Mucosa of rectum (tissue), 2 donors: ENCODE results near the gene POU2AF1.

Source experiments
- H3K27ac ChIP-seq, 2 donors: one replicate each; pipeline ENCODE4 v1.7.0; 2013; ENCODE audit warnings: inconsistent platforms in 2 of 2, low read depth in 2 of 2, low read length in 2 of 2
- H3K27me3 ChIP-seq, 2 donors: one replicate each; pipeline ENCODE4 v1.7.0; 2013; ENCODE audit warnings: low read length in 2 of 2; ENCODE audit not compliant: control insufficient read depth in 2 of 2, insufficient read depth in 2 of 2
- H3K36me3 ChIP-seq, 2 donors: one replicate each; pipeline ENCODE4 v1.7.0; 2013; ENCODE audit warnings: low read length in 2 of 2; ENCODE audit not compliant: control insufficient read depth in 2 of 2, insufficient read depth in 2 of 2
- H3K4me1 ChIP-seq, 2 donors: one replicate each; pipeline ENCODE4 v1.7.0; 2013; ENCODE audit warnings: low read length in 2 of 2, mild to moderate bottlenecking in 1 of 2; ENCODE audit not compliant: control insufficient read depth in 2 of 2, insufficient read depth in 2 of 2
- H3K4me3 ChIP-seq, 2 donors: one replicate each; pipeline ENCODE4 v1.7.0; 2013; ENCODE audit warnings: low read length in 2 of 2
- H3K9ac ChIP-seq, 2 donors: one replicate each; pipeline ENCODE4 v1.7.0; 2013; ENCODE audit warnings: low read length in 2 of 2, low read depth in 1 of 2, mild to moderate bottlenecking in 1 of 2
- H3K9me3 ChIP-seq, 2 donors: one replicate each; pipeline ENCODE4 v1.7.0; 2013; ENCODE audit warnings: low read length in 2 of 2; ENCODE audit not compliant: control insufficient read depth in 2 of 2
- donor health status: healthy.
- donor health status: Normal muscosa, but diverticular disease.

The POU2AF1 gene

DNA sequence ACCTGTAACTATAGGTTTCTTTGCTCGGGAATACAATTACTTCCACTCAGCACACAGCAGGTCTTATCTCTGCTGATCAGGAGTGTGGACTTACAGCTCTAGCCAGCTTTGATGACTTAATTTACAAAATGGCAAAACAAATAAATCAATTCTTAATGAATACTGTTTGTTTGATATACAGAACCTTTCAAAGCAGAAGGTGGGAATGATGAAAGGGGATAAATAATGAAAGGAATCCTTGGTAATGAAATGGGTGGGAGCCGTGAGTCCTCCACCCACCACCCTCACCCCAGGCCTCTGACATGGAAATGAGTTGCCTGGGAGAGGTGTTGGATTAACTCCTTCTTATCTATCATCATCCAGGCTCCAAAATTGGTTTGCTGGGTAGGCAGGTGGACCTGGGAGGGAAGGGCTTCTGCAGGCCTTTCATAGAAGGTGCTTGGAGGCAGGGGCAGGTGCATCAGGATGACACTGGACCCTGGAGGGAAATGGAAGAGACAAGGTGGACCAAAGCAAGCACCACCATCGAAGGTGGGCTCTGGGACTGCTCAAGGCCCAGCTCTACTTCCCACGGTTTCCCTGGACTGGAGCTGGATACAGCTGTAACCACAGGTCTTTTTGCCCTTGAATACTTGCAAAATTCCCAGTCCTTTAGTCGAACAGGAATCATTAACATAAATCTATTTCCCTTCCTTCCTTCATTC is 23.0 kb downstream of the POU2AF1 start:
- Histone ChIP-seq H3K4me1 (peaks cover 21 to 32% of the 10 kb centered on the region in 2 donors), H3K27me3 (no peaks in the 10 kb centered on the region), H3K36me3 (peaks cover 0 to 3% of the 10 kb centered on the region in 2 donors), H3K4me3 (no peak overlapping the region), H3K9ac (peak overlapping the region in 1 of 2 donors; percentile 10), H3K9me3 (no peaks in the 10 kb centered on the region), H3K27ac (no peak overlapping the region)

DNA sequence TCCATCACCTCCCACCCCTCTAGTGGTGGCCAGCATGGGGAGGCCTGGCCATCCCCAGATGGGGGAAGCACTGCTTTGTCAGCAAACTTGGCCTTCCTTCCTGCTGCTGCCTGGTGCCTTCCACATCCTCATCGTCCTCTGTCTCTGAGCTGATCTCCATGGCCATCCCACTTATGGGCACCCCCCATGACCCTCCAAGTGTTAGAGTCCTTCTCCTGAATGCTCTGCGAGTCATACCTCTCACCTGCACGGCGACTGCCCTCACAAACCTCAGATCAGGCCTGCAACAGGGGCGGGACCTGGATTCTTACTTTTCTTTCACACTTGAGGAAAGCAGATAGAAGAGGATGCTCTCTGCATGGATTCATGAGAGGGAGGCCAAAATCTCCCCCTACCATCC is 24.0 kb downstream of the POU2AF1 start:
- Histone ChIP-seq H3K36me3 (peaks cover 0 to 3% of the 10 kb centered on the region in 2 donors), H3K9me3 (no peaks in the 10 kb centered on the region), H3K27me3 (no peaks in the 10 kb centered on the region), H3K27ac (no peak overlapping the region), H3K9ac (no peak overlapping the region), H3K4me1 (peaks cover 14 to 22% of the 10 kb centered on the region in 2 donors), H3K4me3 (no peak overlapping the region)

DNA sequence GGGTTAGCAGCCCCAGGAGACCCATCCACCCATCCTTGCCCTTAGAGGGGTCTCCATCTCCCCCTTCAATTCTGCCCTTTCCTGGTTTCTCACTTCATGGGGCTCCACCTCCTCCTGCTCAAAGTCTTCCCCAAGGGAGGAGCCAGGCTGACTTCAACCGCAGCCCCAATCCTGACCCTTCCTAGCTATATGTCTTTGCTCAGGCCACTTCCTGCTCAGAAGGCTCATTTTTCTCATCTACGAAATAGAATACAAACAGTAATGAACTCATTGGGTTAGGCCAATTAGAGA is 24.5 kb downstream of the POU2AF1 start:
- Histone ChIP-seq H3K27me3 (no peaks in the 10 kb centered on the region), H3K27ac (no peak overlapping the region), H3K9me3 (no peaks in the 10 kb centered on the region), H3K4me3 (no peak overlapping the region), H3K36me3 (peaks cover 0 to 3% of the 10 kb centered on the region in 2 donors), H3K4me1 (peaks cover 10 to 17% of the 10 kb centered on the region in 2 donors), H3K9ac (no peak overlapping the region)

DNA sequence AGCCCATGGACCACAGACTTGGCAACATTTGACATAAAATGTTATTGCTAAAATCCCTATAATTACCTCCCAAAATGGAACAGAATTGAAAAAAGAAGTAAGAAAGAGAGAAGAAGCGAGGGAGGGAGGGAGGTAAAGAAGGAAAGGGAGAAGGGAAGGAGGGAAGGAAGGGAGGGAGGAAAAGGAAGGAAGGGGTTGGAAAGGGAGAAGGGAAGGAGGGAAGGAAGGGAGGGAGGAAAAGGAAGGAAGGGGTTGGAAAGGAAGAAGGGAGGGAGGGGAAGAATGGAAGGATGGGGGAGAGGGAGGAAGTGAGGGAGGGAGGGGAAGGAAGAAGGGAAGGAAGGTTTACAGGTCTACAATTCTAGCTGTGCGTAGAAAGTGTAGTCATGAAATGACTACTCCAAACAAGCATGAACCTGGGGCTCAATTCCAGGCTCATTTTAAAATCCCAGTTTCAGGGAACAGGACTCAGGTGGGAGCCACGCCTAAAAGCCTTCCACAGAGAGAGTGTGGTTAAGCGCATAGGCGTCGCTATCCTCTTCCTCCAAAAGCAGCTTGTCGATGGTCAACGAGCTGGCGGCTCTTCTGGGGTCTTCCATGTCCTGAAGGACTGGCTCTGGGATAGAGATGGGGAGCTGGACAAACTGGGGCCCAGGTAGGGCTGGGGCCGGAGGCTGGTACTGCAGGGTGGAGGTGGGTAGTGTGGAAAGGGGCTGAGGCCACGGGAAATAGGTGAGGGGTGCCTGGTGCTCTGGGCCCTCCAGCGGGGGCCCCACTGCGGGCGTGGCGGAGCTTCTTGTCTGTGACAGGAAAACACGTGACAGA is 25.1 kb downstream of the POU2AF1 start:
- Histone ChIP-seq H3K9me3 (no peaks in the 10 kb centered on the region), H3K36me3 (peaks cover 0 to 3% of the 10 kb centered on the region in 2 donors), H3K4me1 (peaks cover 6 to 16% of the 10 kb centered on the region in 2 donors), H3K27ac (peak overlapping the region; percentile 61 to 78), H3K9ac (peak overlapping the region in 1 of 2 donors; percentile 42), H3K4me3 (no peak overlapping the region), H3K27me3 (no peaks in the 10 kb centered on the region)

DNA sequence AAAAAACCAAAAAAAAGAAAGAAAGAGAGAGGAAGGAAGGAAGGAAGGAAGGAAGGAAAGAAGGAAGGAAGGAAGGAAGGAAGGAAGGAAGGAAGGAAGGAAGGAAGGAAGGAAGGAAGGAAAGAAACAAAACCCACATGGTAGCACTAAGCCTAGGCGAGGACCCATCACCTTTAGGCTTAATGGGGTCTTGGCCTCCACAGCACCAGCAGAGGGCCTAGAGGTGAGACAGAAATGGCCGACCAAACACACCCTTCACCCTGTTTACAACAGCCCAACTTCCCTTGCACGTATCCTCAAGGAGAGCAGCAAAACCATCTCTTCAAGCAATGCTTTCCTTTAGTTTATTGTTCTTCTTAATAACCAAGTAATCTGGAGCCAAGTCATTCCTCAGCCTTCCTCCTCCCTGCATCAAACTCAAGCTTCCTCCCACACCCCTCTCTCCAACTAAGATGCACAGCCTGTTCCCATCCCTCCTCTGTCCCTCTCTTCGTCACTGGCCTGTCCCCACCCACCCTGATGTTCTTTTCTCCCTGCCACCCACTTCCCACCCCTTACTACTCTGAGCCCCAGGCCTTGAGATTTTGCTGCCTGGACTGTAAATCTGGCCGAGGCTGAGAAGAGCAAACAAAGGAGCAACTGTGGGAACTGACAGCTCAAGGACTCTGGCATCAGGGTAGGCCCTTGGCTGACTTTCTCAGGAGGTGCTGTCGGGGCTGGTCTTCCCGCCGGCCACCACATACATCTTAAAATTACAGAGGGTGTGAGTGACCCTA is 26.0 kb downstream of the POU2AF1 start:
- no peaks in the 10 kb centered on the region for H3K27me3 ChIP-seq
- H3K9ac ChIP-seq: peak overlapping the region in 1 of 2 donors; percentile 42
- no peaks in the 10 kb centered on the region for H3K9me3 ChIP-seq
- no peak overlapping the region for H3K4me3 ChIP-seq
- H3K36me3 ChIP-seq: peaks cover 0 to 3% of the 10 kb centered on the region in 2 donors
- H3K4me1 ChIP-seq: peaks cover 5 to 12% of the 10 kb centered on the region in 2 donors
- peak overlapping the region; percentile 61 to 78 for H3K27ac ChIP-seq

DNA sequence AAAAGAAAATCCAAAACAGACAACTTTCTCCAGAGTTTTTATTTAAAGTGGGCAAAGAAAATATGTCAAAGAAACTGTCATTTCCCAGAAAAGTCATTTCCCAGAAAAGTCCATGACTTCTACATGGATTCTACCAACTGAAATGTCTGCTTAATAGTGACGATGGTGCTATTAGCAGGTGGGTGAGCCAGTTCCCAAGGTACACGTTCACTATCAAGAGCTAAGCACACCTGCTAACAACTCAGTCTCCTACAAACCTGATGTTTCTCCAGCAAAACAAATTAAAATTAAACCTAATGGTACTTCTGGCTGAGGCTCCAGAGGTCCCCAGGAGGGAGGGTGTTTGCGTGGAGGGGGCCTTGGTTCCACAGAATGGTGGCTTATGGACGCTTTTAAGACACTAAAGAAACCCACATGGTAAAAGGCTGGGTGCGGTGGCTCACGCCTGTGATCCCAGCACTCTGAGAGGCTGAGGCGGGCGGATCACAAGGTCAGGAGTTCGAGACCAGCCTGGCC is 26.8 kb downstream of the POU2AF1 start:
- Histone ChIP-seq H3K9me3 (no peaks in the 10 kb centered on the region), H3K4me3 (no peak overlapping the region)

DNA sequence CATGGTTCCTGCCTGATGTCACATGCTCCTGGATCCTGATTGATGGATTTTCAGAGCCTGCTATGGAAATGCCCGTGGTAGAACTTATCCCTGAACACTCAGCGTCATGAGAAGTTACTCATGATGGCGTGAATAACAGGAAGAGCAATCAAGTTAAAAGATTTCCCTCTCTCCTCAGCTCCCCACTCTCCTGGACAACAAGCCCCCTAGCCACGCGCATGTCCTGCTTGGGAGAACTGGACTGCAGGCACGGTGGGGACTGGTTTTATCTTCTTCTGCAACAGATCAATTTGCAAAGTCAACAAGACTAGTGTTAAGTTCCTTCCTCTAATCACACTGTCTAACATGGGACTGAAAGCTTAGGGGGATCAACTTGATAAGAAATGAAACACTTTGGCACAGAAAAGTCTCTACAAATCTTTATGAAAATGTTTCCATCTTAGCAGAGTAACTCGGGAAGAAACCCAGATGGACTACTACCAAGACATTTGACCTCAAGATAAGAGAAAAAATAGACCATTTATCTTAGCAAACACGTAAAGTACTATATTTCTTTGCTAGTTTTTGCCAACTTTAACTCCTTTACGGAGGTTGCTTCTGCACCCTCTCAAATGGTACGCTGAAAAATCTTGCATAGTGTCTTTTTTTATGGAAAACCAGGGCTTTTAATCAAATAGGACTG is 27.6 kb downstream of the POU2AF1 start:
- no peak overlapping the region for H3K27ac ChIP-seq
- peaks cover 0 to 3% of the 10 kb centered on the region in 2 donors for H3K36me3 ChIP-seq
- no peaks in the 10 kb centered on the region for H3K9me3 ChIP-seq
- H3K4me1 ChIP-seq: peaks cover 5 to 12% of the 10 kb centered on the region in 2 donors
- no peak overlapping the region for H3K4me3 ChIP-seq
- H3K27me3 ChIP-seq: no peaks in the 10 kb centered on the region
- H3K9ac ChIP-seq: no peak overlapping the region

More for the DNA sequence above, 26.8 kb downstream of the POU2AF1 start:
- H3K27ac ChIP-seq: no peak overlapping the region
- peaks cover 0 to 3% of the 10 kb centered on the region in 2 donors for H3K36me3 ChIP-seq
- H3K9ac ChIP-seq: no peak overlapping the region
- H3K4me1 ChIP-seq: peaks cover 5 to 12% of the 10 kb centered on the region in 2 donors
- H3K27me3 ChIP-seq: no peaks in the 10 kb centered on the region

DNA sequence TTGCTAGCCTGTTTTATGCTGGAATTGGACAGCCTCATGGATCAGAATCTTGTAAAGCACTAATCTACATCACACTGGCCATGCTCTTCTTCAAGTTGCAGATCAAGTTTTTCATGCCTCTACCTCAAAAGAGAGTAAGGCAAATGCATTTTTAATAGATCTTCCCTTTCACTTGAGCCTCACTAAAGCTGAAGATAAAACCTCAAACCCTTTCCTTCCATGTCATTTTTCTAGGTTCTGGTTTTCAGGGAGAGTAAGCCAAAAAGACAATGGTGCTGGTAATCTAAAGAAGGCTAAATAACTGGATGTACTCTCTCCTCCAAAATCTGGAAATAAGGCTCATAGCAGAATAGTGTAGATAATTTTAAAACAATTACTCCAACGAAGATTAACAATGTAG is 28.3 kb downstream of the POU2AF1 start:
- no peak overlapping the region for H3K27ac ChIP-seq
- no peak overlapping the region for H3K9ac ChIP-seq
- H3K4me1 ChIP-seq: peaks cover 5 to 12% of the 10 kb centered on the region in 2 donors
- peaks cover 0 to 3% of the 10 kb centered on the region in 2 donors for H3K36me3 ChIP-seq
- H3K9me3 ChIP-seq: no peaks in the 10 kb centered on the region
- no peaks in the 10 kb centered on the region for H3K27me3 ChIP-seq
- H3K4me3 ChIP-seq: no peak overlapping the region

DNA sequence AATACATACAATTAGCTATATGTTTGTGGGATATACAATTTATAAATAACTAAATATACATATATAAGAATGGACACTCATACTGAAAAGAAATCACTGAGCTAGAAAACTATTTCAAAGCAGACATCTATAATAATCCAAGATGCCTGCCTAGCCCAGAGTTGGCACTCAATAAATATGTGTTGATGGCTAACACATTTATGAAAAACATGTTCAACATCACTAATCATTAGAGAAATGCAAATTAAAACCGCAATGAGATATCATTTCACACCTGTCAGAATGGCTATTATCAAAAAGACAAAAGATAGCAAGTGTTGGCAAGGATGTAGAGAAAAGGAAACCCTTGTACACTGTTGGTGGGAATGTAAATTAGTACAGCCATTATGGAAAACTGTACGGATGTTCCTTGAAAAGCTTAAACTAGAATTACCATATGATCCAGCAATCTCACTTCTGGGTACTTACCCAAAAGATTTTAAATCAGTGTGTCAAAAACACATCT is 29.8 kb downstream of the POU2AF1 start:
- Histone ChIP-seq H3K36me3 (no peaks in the 10 kb centered on the region), H3K4me1 (peaks cover 5 to 12% of the 10 kb centered on the region in 2 donors), H3K27ac (no peak overlapping the region), H3K27me3 (no peaks in the 10 kb centered on the region), H3K4me3 (no peak overlapping the region), H3K9me3 (no peaks in the 10 kb centered on the region), H3K9ac (no peak overlapping the region)
